Fibroblast of pulmonary artery (primary cell): ENCODE results near the gene TMEM51.

ENCODE experiments used
- DNase-seq: peaks from one replicate; pipeline ENCODE4 v3.0.0-alpha.2; 2010; ENCODE audit warnings: low read depth
- H3K4me3 ChIP-seq: replicated peaks from 2 replicates; pipeline ENCODE4 v1.5.1; 2011; ENCODE audit warnings: low read depth, mild to moderate bottlenecking, control low read depth, low read length, moderate library complexity
- CTCF ChIP-seq: IDR thresholded peaks from 2 replicates; pipeline ENCODE4 v1.5.1; 2011; ENCODE audit warnings: mild to moderate bottlenecking, control low read depth, low read length, inconsistent platforms; ENCODE audit errors: missing control alignments

TMEM51 gene

GRCh38 chr1:15151871-15152270, 1.7 kb upstream of the TMEM51 start:
- DNase-seq = no peak
- H3K4me3 ChIP-seq = no peak overlapping the region
- no peak for TF ChIP-seq CTCF

- DNase-seq = peak; percentile 89
- peak; percentile 67 for TF ChIP-seq CTCF
- peak overlapping the region; percentile 63 for H3K4me3 ChIP-seq
Measured at GRCh38 chr1:15152318-15153183, 996 bp upstream of the TMEM51 start.

DNA sequence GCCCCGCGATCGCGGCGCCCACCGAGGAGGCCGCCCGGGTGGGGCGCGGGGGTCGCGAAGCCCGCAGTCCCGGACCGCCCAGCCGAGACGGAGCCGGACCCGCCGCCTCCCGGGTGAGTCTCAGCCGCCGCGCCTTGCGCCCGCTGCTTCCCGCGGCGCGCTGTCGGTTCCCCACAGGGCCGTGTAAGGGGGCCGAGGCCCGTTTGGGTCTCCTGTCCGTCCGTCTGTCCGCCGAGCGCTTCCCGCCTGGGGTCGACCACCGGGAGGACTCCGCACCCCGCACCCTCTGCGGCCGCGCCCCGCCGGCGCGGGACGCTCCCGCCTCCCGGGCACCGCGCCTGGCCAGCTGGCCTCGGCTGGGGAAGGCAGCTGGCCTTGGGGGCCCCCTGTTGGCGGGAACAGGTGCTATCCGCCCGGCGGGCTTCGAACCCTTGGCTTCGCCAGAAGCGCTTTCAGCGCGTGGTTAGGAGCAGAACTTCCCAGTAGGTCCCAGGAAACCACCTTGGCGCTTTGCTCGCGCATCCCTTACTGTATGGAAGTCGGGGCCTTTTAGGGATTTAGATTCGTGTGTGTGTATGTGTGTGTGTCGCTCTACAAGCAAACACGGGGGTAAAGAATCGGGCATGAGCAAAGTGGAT, 414 bp downstream of the TMEM51 start:
- peak overlapping the region; percentile 63 for H3K4me3 ChIP-seq
- DNase-seq = peak; percentile 64
- TF ChIP-seq CTCF = peak; percentile 46

DNA sequence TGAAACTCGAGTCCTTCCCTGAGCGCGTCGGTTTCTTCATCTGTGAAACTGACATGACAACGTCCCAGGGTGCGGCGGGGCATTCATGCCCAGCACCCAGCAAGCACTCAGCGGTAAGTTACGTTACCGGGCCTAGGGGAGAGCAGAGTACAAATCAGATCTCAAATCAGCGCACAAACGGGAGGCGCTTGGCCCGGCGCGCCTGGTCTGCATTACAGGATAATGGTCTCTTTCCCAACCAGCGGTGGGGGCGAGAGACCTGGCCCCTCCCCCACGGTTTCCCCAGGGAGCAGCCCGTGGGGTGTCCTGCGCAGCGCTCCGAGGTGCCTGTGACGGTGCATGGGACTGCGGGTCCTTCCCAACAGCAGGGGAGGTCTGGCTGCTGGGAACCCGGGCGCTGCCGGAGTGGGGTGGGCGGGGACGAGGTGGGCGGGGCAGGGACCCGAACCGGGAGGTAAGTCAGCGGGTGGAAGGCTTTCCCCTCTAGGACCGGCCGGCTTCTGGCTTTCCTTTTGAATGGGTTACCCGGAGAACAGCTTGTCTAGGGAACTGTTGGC, 1.0 kb downstream of the TMEM51 start:
- no peak for DNase-seq
- TF ChIP-seq CTCF = no peak
- H3K4me3 ChIP-seq = peak overlapping the region; percentile 63

- DNase-seq = no peak
- no peak for TF ChIP-seq CTCF
- H3K4me3 ChIP-seq = no peak overlapping the region
Measured at GRCh38 chr1:15155191-15155590, 1.6 kb downstream of the TMEM51 start.

- peak; percentile 35 for DNase-seq
- no peak overlapping the region for H3K4me3 ChIP-seq
- TF ChIP-seq CTCF = no peak
Measured at GRCh38 chr1:15155888-15156741, 2.6 kb downstream of the TMEM51 start.
